Naive thymus-derived CD8-positive, alpha-beta T cell (primary cell): ENCODE results near the gene ERN1. TPM values are rescaled to one million over a fixed set of nuclear protein-coding genes. Genes with fewer than 3 reads are reported as not detected.

Source experiments
- ATAC-seq, 2 donors: fragments of 150-1000 bp; cut with Tn5 transposase in 1 of 2; sonication (Bioruptor Pico), chemical (Tn5 transposase) in 1 of 2; 1 replicate in 1 of 2; 2 replicates in 1 of 2; pipeline ENCODE4 v1.10.0; 2021; ENCODE audit warnings: mild to moderate bottlenecking in 2 of 2, moderate library complexity in 2 of 2
- POLR2A ChIA-PET: fragments of 350-600 bp; sonication (Branson Sonifier 250); formaldehyde crosslinking; loops from one replicate; lab custom pipeline; 2021; ENCODE audit warnings: antibody characterized with exemption; lab: Charles Lee
- DNase-seq, 10 donors: peaks; one replicate each; pipeline versions ENCODE4 v3.0.0 to v3.0.0-alpha.2; 2020 to 2022
- H3K27ac Mint-ChIP-seq, 10 donors: one replicate each; pipeline ENCODE4 v1.8.0; 2020 to 2022; ENCODE audit warnings: mild to moderate bottlenecking in 10 of 10, mixed read lengths in 10 of 10, moderate library complexity in 4 of 10, inconsistent platforms in 1 of 10
- H3K27me3 Mint-ChIP-seq, 5 donors: one replicate each; pipeline ENCODE4 v1.8.0; 2021 to 2022; ENCODE audit warnings: mixed read lengths in 5 of 5
- H3K36me3 Mint-ChIP-seq, 3 donors: one replicate each; pipeline ENCODE4 v1.8.0; 2020 to 2022; ENCODE audit warnings: mixed read lengths in 3 of 3, mild to moderate bottlenecking in 2 of 3, inconsistent platforms in 1 of 3
- H3K4me1 Mint-ChIP-seq, 4 donors: one replicate each; pipeline ENCODE4 v1.8.0; 2021 to 2022; ENCODE audit warnings: mixed read lengths in 4 of 4
- H3K4me3 Mint-ChIP-seq, 10 donors: one replicate each; pipeline ENCODE4 v1.8.0; 2020 to 2022; ENCODE audit warnings: mild to moderate bottlenecking in 10 of 10, mixed read lengths in 10 of 10, moderate library complexity in 6 of 10, inconsistent platforms in 1 of 10
- H3K9me3 Mint-ChIP-seq, 9 donors: one replicate each; pipeline ENCODE4 v1.8.0; 2020 to 2022; ENCODE audit warnings: mixed read lengths in 9 of 9, mild to moderate bottlenecking in 3 of 9, inconsistent platforms in 1 of 9, moderate library complexity in 1 of 9
- polyA plus RNA-seq, 3 donors: library from polyadenylated mRNA; unstranded; fragments of 300-500 nt; fragmentation: Illumina TruSeq; gene quantifications; one replicate each; pipeline ENCODE4 v1.2.3, GENCODE V29; 2021
- total RNA-seq, 8 experiments: library from RNA in 2 of 8; stranded (reverse) in 2 of 8; gene quantifications; one replicate each; pipeline ENCODE4 v1.2.3 and lab custom pipeline; 2021 to 2026

ERN1 gene
- total and polyA plus RNA-seq, 5 experiments from 2014 or later, result 9.3 to 24.0 (median 21.2) TPM

DNA sequence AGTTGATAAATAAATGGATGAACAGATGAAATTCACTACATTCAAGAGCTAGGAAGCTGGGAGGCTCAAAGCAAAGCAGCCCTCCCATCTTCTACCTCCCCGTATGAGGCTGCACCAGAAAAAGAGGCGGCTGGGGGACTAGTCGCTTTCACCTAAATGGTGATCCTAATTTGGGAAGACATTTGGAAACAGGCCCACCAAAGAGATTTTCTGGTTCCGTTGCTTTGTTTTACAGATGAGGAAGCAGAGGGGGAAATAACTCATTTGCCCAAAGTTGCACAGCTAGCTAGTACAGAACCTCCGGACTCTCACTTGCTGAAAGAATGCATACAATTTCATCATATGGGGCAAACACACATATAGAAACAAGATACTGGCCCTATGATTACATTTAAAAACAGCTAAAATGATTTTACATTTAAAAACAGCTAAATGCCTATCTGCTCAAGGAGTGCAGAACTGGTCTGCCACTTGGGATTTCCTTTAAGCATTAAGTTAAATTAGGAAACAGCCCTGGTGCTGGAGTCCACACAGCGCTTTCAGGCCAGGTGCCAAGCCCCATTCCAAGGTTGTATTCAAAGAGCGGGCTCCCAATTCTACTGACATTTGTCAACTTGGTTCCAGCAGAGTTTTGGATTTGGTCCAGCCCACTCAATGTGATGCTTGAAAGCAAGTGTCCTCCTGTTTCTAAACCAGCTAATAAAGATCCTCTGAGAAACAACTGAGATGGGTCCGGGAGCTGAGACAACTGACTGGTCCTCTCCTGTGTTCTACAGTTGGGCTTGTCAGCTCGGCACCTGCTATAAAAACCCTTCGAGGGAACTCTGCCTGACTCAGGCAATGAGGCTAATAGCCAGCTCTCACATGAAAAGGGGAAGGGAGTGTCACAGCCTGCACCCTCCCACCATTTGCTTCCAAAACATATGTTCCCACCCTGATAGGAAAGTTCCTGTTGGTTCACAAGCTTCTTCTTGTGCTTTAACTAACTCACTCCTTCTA lies 11.7 kb downstream of the ERN1 start:
- Mint-ChIP-seq H3K27ac (peak overlapping the region in 1 of 10 donors; percentile 10), H3K4me3 (no peak overlapping the region), H3K27me3 (no peaks in the 10 kb centered on the region), H3K9me3 (no peaks in the 10 kb centered on the region), H3K36me3 (peaks cover 0 to 4% (median 3%) of the 10 kb centered on the region in 3 donors), H3K4me1 (peaks cover 5 to 67% (median 36%) of the 10 kb centered on the region in 4 donors)
- ATAC-seq, result no peak
- POLR2A ChIA-PET, result interaction anchor here (0.6 kb wide), 1 partner anchor 11 kb away, joined by 3 read pairs; the partner anchor contains the start of gene ERN1
- no peak for DNase-seq

- Mint-ChIP-seq H3K4me3 (peak overlapping the region in 2 of 10 donors; percentile 13 to 30), H3K27me3 (no peaks in the 10 kb centered on the region), H3K27ac (peak overlapping the region in 1 of 10 donors; percentile 45), H3K4me1 (peaks cover 5 to 64% (median 30%) of the 10 kb centered on the region in 4 donors), H3K36me3 (peaks cover 0 to under 1% (median under 1%) of the 10 kb centered on the region in 3 donors), H3K9me3 (no peaks in the 10 kb centered on the region)
- no peak for DNase-seq
- ATAC-seq, result no peak
- POLR2A ChIA-PET, result interaction anchor here (1.2 to 3.2 kb wide), 2 partner anchors 14 to 30 kb away, joined by 3 to 9 read pairs; partner anchors contain the start of gene ERN1
Measured at GRCh38 chr17:64115822-64116534, 14.0 kb downstream of the ERN1 start.

- Mint-ChIP-seq H3K4me1 (peaks cover 7 to 62% (median 27%) of the 10 kb centered on the region in 4 donors), H3K27ac (peak overlapping the region in 1 of 10 donors; percentile 62), H3K27me3 (no peaks in the 10 kb centered on the region)
Measured at GRCh38 chr17:64115043-64115698, 14.8 kb downstream of the ERN1 start.

DNA sequence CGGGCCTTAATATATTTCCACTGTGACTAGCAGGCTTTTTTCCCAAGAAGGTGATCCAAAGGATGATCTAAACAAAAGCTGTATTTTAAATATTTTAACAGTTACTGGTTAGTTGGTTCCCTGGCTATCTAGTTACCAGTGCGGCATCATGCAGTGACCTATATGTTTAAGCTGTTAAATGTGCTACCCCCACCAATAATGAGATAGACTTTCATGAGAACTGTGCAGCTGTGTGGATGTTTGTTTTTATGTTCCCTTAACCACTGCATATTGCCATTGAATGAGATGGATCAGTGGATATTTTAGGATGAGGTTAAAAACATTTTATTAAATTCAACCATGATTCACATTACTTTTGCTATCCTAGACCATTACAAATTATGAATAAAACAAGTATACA lies 16.9 kb downstream of the ERN1 start:
- Mint-ChIP-seq H3K27ac (peak overlapping the region in 1 of 10 donors; percentile 68), H3K27me3 (no peaks in the 10 kb centered on the region)
- POLR2A ChIA-PET, result interaction anchor here (0.8 to 3.2 kb wide), 2 partner anchors 33 to 169 kb away, joined by 4 to 9 read pairs; no protein-coding TSS in a partner anchor

More at GRCh38 chr17:64115043-64115698, 14.8 kb downstream of the ERN1 start:
- Mint-ChIP-seq H3K36me3 (no peaks in the 10 kb centered on the region), H3K9me3 (no peaks in the 10 kb centered on the region), H3K4me3 (no peak overlapping the region)
- ATAC-seq, result no peak
- POLR2A ChIA-PET, result interaction anchor here (0.8 to 3.2 kb wide), 3 partner anchors 9 to 31 kb away, joined by 3 to 9 read pairs (median 5); no protein-coding TSS in a partner anchor
- no peak for DNase-seq

GRCh38 chr17:64111831-64112230 lies 18.1 kb downstream of the ERN1 start:
- H3K9me3 Mint-ChIP-seq, result no peaks in the 10 kb centered on the region
- H3K36me3 Mint-ChIP-seq, result no peaks in the 10 kb centered on the region
- ATAC-seq (no peak), DNase-seq (no peak)
- no peak overlapping the region for H3K27ac Mint-ChIP-seq
- POLR2A ChIA-PET, result no interaction called here
- H3K4me3 Mint-ChIP-seq, result no peak overlapping the region
- no peaks in the 10 kb centered on the region for H3K27me3 Mint-ChIP-seq
- peaks cover 9 to 71% (median 39%) of the 10 kb centered on the region in 4 donors for H3K4me1 Mint-ChIP-seq

More for the DNA sequence above, 16.9 kb downstream of the ERN1 start:
- Mint-ChIP-seq H3K4me1 (peaks cover 7 to 68% (median 29%) of the 10 kb centered on the region in 4 donors), H3K9me3 (no peaks in the 10 kb centered on the region), H3K36me3 (no peaks in the 10 kb centered on the region), H3K4me3 (no peak overlapping the region)
- no peak for ATAC-seq
- no peak for DNase-seq

- Mint-ChIP-seq H3K36me3 (no peaks in the 10 kb centered on the region), H3K9me3 (no peaks in the 10 kb centered on the region), H3K4me1 (peaks cover 14 to 75% (median 43%) of the 10 kb centered on the region in 4 donors), H3K27ac (peak overlapping the region in 6 of 10 donors; percentile 24 to 84 (median 56)), H3K4me3 (no peak overlapping the region), H3K27me3 (no peaks in the 10 kb centered on the region)
- POLR2A ChIA-PET, result interaction anchor here (1.4 to 1.8 kb wide), 2 partner anchors 8 to 19 kb away, joined by 3 to 5 read pairs; no protein-coding TSS in a partner anchor
- no peak for ATAC-seq
- no peak for DNase-seq
Measured at GRCh38 chr17:64110379-64111152, 19.4 kb downstream of the ERN1 start.

DNA sequence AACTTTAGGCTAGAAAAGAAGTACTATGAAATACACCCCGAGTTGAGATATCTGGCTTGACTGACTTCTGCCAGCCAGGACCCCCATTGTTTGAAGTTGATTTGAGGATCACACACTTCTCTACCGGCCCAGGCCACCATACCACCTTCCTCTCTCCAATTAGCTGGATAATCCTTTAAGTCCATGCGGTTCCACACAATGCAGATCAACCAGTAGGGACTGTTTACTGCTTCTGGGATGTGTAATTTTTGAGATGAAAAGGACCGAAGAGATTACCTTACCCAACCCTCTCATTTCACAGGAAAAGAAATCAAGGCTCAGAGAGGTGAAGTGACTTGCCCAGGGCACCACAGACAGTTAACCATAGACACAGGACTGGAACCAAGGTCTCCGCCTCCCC lies 20.5 kb downstream of the ERN1 start:
- Mint-ChIP-seq H3K36me3 (no peaks in the 10 kb centered on the region), H3K9me3 (no peaks in the 10 kb centered on the region), H3K4me3 (no peak overlapping the region), H3K27ac (peak overlapping the region in 5 of 10 donors; percentile 41 to 82 (median 72)), H3K4me1 (peaks cover 14 to 72% (median 39%) of the 10 kb centered on the region in 4 donors), H3K27me3 (no peaks in the 10 kb centered on the region)
- DNase-seq (no peak), ATAC-seq (no peak)
- POLR2A ChIA-PET, result interaction anchor here (1.8 kb wide), 1 partner anchor 20 kb away, joined by 5 read pairs; no protein-coding TSS in a partner anchor

- H3K36me3 Mint-ChIP-seq, result peaks cover 0 to 3% (median 0%) of the 10 kb centered on the region in 3 donors
- peaks cover 10 to 79% (median 42%) of the 10 kb centered on the region in 4 donors for H3K4me1 Mint-ChIP-seq
- peak overlapping the region; percentile 32 to 96 (median 82) for H3K27ac Mint-ChIP-seq
- no peaks in the 10 kb centered on the region for H3K27me3 Mint-ChIP-seq
- ATAC-seq (no peak), DNase-seq (no peak)
- H3K4me3 Mint-ChIP-seq, result peak overlapping the region in 5 of 10 donors; percentile 12 to 33 (median 20)
- POLR2A ChIA-PET, result interaction anchor here (1.4 to 1.7 kb wide), 3 partner anchors 18 to 38 kb away, joined by 3 to 14 read pairs (median 7); partner anchors contain the start of gene ERN1
- no peaks in the 10 kb centered on the region for H3K9me3 Mint-ChIP-seq
Measured at GRCh38 chr17:64107500-64108236, 22.3 kb downstream of the ERN1 start.

DNA sequence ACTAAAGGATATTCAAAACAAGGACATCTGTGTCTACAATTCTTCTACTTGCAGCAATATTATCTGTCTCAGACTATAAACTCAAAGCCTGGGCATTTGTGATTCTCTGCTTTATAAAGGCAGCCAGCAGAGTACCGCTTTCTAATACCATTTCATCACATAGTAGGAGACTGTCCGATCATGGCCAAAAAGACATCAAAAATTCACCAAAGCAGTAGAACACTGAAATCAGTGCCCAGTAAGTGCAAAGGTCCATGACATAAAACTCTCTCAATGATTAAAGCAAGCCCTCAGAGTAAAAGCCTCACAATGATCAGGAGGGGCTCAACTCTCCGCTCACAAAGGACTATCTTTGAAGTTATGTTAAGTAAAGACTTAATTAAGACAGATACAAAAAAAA lies 23.0 kb downstream of the ERN1 start:
- POLR2A ChIA-PET, result interaction anchor here (0.6 to 1.7 kb wide), 9 partner anchors 8 to 400 kb away, joined by 3 to 14 read pairs (median 5); partner anchors contain the start of genes CEP95, ERN1, GH1 and ICAM2
- ATAC-seq, result peak in 1 of 2 donors; percentile 1
- H3K4me3 Mint-ChIP-seq, result peak overlapping the region in 9 of 10 donors; percentile 33 to 65 (median 52)
- peaks cover 12 to 81% (median 43%) of the 10 kb centered on the region in 4 donors for H3K4me1 Mint-ChIP-seq
- H3K9me3 Mint-ChIP-seq, result no peaks in the 10 kb centered on the region
- H3K27me3 Mint-ChIP-seq, result no peaks in the 10 kb centered on the region
- DNase-seq, result no peak
- H3K36me3 Mint-ChIP-seq, result peaks cover 0 to 3% (median 0%) of the 10 kb centered on the region in 3 donors
- peak overlapping the region; percentile 48 to 96 (median 82) for H3K27ac Mint-ChIP-seq
